H1 (cell line): ENCODE data around the gene PKIB. TPM values are rescaled to one million over a fixed set of nuclear protein-coding genes. Genes with fewer than 3 reads are reported as not detected.

Experiments used
- CTBP2 ChIP-seq: IDR thresholded peaks from 2 replicates; pipeline ENCODE4 v1.7.0; 2011; ENCODE audit warnings: borderline replicate concordance, mild to moderate bottlenecking, moderate library complexity, mixed read lengths, low read length; ENCODE audit not compliant: insufficient read depth, insufficient read length
- polyA plus RNA-seq, 7 experiments: library from polyadenylated mRNA; depleted of rRNA in 3 of 7; stranded (reverse) in 5 of 7; unstranded in 2 of 7; fragments of >200 nt in 5 of 7; fragments of 200-250 nt in 2 of 7; gene quantifications; 1 replicate in 5 of 7; 2 replicates in 1 of 7; 4 replicates in 1 of 7; pipeline versions ENCODE4 v1.2.1 to v1.2.3, GENCODE V29; 2011 to 2013; ENCODE audit warnings: missing spikeins in 2 of 7, mixed read lengths in 2 of 7
- total RNA-seq: library from RNA; stranded (reverse); fragmentation: NEBNext Ultra II Directional; extraction: Animal tissue kit (Norgen Biotek cat#: 25700); gene quantifications from 2 replicates; pipeline ENCODE4 v1.2.1, GENCODE V29; 2021

PKIB gene
- total and polyA plus RNA-seq, 2 of the 8 experiments (the other 6 are each of a cell fraction or from before 2014, with no cell fraction given), result 13.5 to 73.3 TPM

GRCh38 chr6:122717350-122717749 lies 107.1 kb downstream of the PKIB start (continued):
- TF ChIP-seq CTBP2, result no peak
